Measurements from ENCODE around the gene SLC39A5. TPM values are rescaled to one million over a fixed set of nuclear protein-coding genes. Genes with fewer than 3 reads are reported as not detected.

SLC39A5 gene
- total RNA-seq, 1 experiment from 2014 or later = not detected

GRCh38 chr12:56242986-56243385 lies 13.1 kb downstream of the SLC39A5 start:
- Histone ChIP-seq H3K9ac (ENCODE audit: extremely low read depth, insufficient read length, low read length) (no peak overlapping the region), H2BK5ac (ENCODE audit: insufficient read length, low read length) (no peak overlapping the region), H3K18ac (ENCODE audit: insufficient read length, low read depth, low read length) (no peak overlapping the region), H3K56ac (ENCODE audit: insufficient read length, low read depth, low read length) (no peak overlapping the region), H3K27me3 (ENCODE audit: insufficient read depth, low read length) (no peaks in the 10 kb centered on the region), H2BK12ac (ENCODE audit: insufficient read length, low read depth, low read length) (no peak overlapping the region), H4K8ac (replicated peaks; ENCODE audit: insufficient read length, low read depth, low read length) (no peak overlapping the region), H2AFZ (ENCODE audit: low read length) (no peak overlapping the region), H4K91ac (ENCODE audit: insufficient read length, low read depth, low read length) (no peak overlapping the region), H3K4me2 (ENCODE audit: insufficient read depth, insufficient read length, low read length) (no peak overlapping the region), H3K14ac (ENCODE audit: insufficient read depth, low read length) (no peak overlapping the region), H3K27ac (ENCODE audit: insufficient read length, low read depth, low read length) (no peak overlapping the region), H3T11ph (ENCODE audit: low read length) (no peak overlapping the region), H4K20me1 (ENCODE audit: control insufficient read depth, insufficient read depth, insufficient read length) (no peaks in the 10 kb centered on the region), H3K23me2 (ENCODE audit: insufficient read length, low read depth, low read length, poor library complexity, severe bottlenecking) (no peaks in the 10 kb centered on the region), H2BK15ac (ENCODE audit: low read depth, low read length) (no peak overlapping the region), H3K4me1 (ENCODE audit: insufficient read depth, low read length) (no peaks in the 10 kb centered on the region), H3K23ac (ENCODE audit: insufficient read length, low read depth, low read length) (no peak overlapping the region), H2AK5ac (ENCODE audit: insufficient read length, low read length) (no peak overlapping the region), H3K9me3 (ENCODE audit: control insufficient read depth, low read depth, low read length) (no peaks in the 10 kb centered on the region), H2BK20ac (ENCODE audit: low read depth, low read length, poor library complexity, severe bottlenecking) (no peak overlapping the region), H3K79me2 (ENCODE audit: insufficient read depth, low read length) (no peaks in the 10 kb centered on the region), H3K4ac (ENCODE audit: low read depth, low read length) (no peak overlapping the region), H3K79me1 (ENCODE audit: insufficient read depth, low read depth, low read length, poor library complexity, severe bottlenecking) (no peaks in the 10 kb centered on the region), H4K5ac (ENCODE audit: insufficient read length, low read depth, low read length) (no peak overlapping the region), H2BK120ac (ENCODE audit: low read depth, low read length, poor library complexity, severe bottlenecking) (no peak overlapping the region)
- Mint-ChIP-seq H3K4me3 (no peak overlapping the region), H3K9me3 (no peaks in the 10 kb centered on the region), H3K27me3 (ENCODE audit: low read depth) (no peaks in the 10 kb centered on the region), H3K27ac (no peak overlapping the region), H3K4me1 (0 out of 4 replicates have a peak, but pooled peaks cover 0 to 5% of the 10 kb centered on the region in 2 experiments), H3K36me3 (ENCODE audit: insufficient read depth in 1 of 3, low read depth in 3 of 3) (peaks cover 57 to 76% (median 75%) of the 10 kb centered on the region in 3 experiments)
- DNase-seq = no peak
- no CpG with 5 or more reads among the region's 13 CpGs for WGBS (ENCODE audit: extremely low coverage, insufficient read length, low lambda C conversion rate)
- no peak for TF ChIP-seq CTCF (conservative IDR thresholded peaks at IDR 0.05)

Data from H9 (cell line).